GM23248 (cell line): ENCODE measurements around the gene STON2. TPM values are rescaled to one million over a fixed set of nuclear protein-coding genes. Genes with fewer than 3 reads are reported as not detected.
"Not testable (repeated sequence)": the region's sequence is repeated elsewhere in the genome, so short reads cannot be mapped to it uniquely, and the experiment has no call there.

ENCODE experiments used
- DNase-seq: peaks from one replicate; pipeline ENCODE4 v3.0.0-alpha.2; 2015
- H2AFZ ChIP-seq: fragments of 200-600 bp; sonication (generic); 2 replicates; pipeline ENCODE4 v1.6.1; 2016; ENCODE audit warnings: antibody characterized with exemption
- H3F3A ChIP-seq: fragments of 200-600 bp; sonication (generic); 2 replicates; pipeline ENCODE4 v1.6.1; 2016; ENCODE audit warnings: mild to moderate bottlenecking, antibody characterized with exemption, mixed run types; ENCODE audit not compliant: insufficient read depth
- H3K27ac ChIP-seq: fragments of 200-600 bp; sonication (generic); 2 replicates; pipeline ENCODE4 v1.5.1; 2016; ENCODE audit warnings: mild to moderate bottlenecking
- H3K27me3 ChIP-seq: fragments of 200-600 bp; sonication (generic); replicated peaks from 2 replicates; pipeline ENCODE4 v1.6.1; 2016; ENCODE audit warnings: mild to moderate bottlenecking; ENCODE audit not compliant: insufficient read depth
- H3K36me3 ChIP-seq: fragments of 200-600 bp; sonication (generic); 2 replicates; pipeline ENCODE4 v1.6.1; 2016; ENCODE audit warnings: low read depth, mild to moderate bottlenecking
- H3K4me1 ChIP-seq: fragments of 200-600 bp; sonication (generic); 2 replicates; pipeline ENCODE4 v1.6.1; 2016; ENCODE audit warnings: mild to moderate bottlenecking; ENCODE audit not compliant: insufficient read depth
- H3K4me2 ChIP-seq: fragments of 200-600 bp; sonication (generic); one replicate; pipeline ENCODE4 v1.6.1; 2016; ENCODE audit warnings: mild to moderate bottlenecking; ENCODE audit not compliant: unreplicated experiment
- H3K4me3 ChIP-seq: fragments of 200-600 bp; sonication (generic); 2 replicates; pipeline ENCODE4 v1.5.1; 2016; ENCODE audit warnings: mild to moderate bottlenecking
- H3K79me2 ChIP-seq: fragments of 200-600 bp; sonication (generic); 2 replicates; pipeline ENCODE4 v1.6.1; 2016; ENCODE audit warnings: mild to moderate bottlenecking; ENCODE audit not compliant: insufficient read depth
- H3K9ac ChIP-seq: fragments of 200-600 bp; sonication (generic); 2 replicates; pipeline ENCODE4 v1.6.1; 2016; ENCODE audit warnings: mild to moderate bottlenecking
- H3K9me2 ChIP-seq: fragments of 200-600 bp; sonication (generic); 2 replicates; pipeline ENCODE4 v1.6.1; 2016; ENCODE audit warnings: mixed run types, mild to moderate bottlenecking, moderate library complexity; ENCODE audit not compliant: insufficient read depth
- H3K9me3 ChIP-seq: fragments of 200-600 bp; sonication (generic); one replicate; pipeline ENCODE4 v1.6.1; 2017; ENCODE audit warnings: low read depth
- H4K20me1 ChIP-seq: fragments of 200-600 bp; sonication (generic); 2 replicates; pipeline ENCODE4 v1.6.0; 2016; ENCODE audit not compliant: insufficient read depth
- EZH2 ChIP-seq: fragments of 200-600 bp; sonication (generic); IDR thresholded peaks from 2 replicates; pipeline ENCODE4 v1.6.1; 2018; ENCODE audit warnings: antibody characterized with exemption, mild to moderate bottlenecking; ENCODE audit not compliant: insufficient read depth, poor library complexity, severe bottlenecking
- EZH2phosphoT487 ChIP-seq: fragments of 200-600 bp; sonication (generic); IDR thresholded peaks from 2 replicates; pipeline ENCODE4 v1.6.1; 2018; ENCODE audit warnings: antibody characterized with exemption, moderate library complexity, mild to moderate bottlenecking, low read depth; ENCODE audit not compliant: insufficient read depth
- WGBS, 2 experiments: methylation state at CpG; one replicate each; pipeline ENCODE4 v1.1.6; 2015 to 2017; ENCODE audit warnings: low lambda C conversion rate in 2 of 2, low coverage in 1 of 2; ENCODE audit errors: missing lambda C conversion rate in 2 of 2; 5-methylcytosine and 5-hydroxymethylcytosine counted together
- in situ Hi-C: fragments of 300-500 bp; cut with MboI; formaldehyde crosslinking; loops from 2 replicates; pipeline ENCODE4 v1.15.0; 2020
- polyA plus RNA-seq: library from polyadenylated mRNA; unstranded; fragments of >200 nt; fragmentation: Nextera tagmentation; extraction: Ambion mirVana; gene quantifications from 2 replicates; pipeline ENCODE4 v1.2.1, GENCODE V29; 2016
- total RNA-seq: library from RNA; depleted of rRNA; stranded (reverse); fragments of >200 nt; shearing (Covaris generic); gene quantifications from 2 replicates; pipeline ENCODE4 v1.2.3, GENCODE V29; 2014

The STON2 gene
- total and polyA plus RNA-seq, 2 experiments from 2014 or later = 0.14 TPM; not detected in 1

DNA sequence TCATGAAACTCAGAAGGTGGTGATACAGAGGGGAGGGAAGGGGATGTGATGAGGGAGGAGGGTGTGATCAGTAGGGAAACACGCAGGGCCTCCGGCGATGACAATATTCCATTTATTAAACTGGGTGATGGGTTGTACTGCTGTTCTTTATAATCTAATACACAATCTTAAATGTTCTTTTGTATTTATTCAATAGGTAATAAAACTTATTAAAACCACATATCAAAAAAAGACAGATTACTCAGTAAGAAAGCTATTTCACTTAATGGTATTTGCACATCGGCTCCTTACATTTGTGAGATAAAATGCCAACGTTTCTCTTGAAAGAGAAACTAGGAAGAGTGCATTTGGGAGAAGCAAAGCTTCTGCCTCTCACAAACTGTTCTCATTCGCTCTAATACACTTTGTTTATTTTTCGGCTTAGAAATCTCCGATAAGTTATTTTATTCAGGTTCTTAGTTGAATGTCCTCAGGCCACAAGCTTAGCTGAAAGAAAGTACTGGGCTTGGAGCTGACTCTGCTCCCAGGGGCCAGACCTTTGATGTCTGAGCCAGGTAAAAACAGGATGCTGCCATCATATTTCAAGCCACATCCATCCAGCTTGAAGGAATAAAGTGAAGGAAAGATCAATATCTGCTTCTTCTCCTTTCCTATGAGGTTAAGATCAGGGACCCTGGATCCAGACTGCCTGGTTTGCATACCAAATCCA is 17.5 kb downstream of the STON2 start:
- in situ Hi-C loops = no loop called here
- Histone ChIP-seq H3F3A (no peaks in the 10 kb centered on the region), H3K4me2 (no peak overlapping the region), H4K20me1 (no peaks in the 10 kb centered on the region), H3K36me3 (no peaks in the 10 kb centered on the region), H3K4me1 (no peaks in the 10 kb centered on the region), H3K79me2 (no peaks in the 10 kb centered on the region), H3K9me2 (no peaks in the 10 kb centered on the region), H3K27me3 (peaks cover 19% of the 10 kb centered on the region; the same call in 1 of the 2 replicates), H3K9ac (no peak overlapping the region), H3K27ac (no peak overlapping the region), H3K9me3 (no peaks in the 10 kb centered on the region), H3K4me3 (no peak overlapping the region), H2AFZ (no peak overlapping the region)
- no peak for DNase-seq
- WGBS, 2 experiments = 79 to 82% methylated on average over 8 of the region's 8 CpGs
- TF ChIP-seq EZH2phosphoT487 = no peak
- TF ChIP-seq EZH2 = no peak

DNA sequence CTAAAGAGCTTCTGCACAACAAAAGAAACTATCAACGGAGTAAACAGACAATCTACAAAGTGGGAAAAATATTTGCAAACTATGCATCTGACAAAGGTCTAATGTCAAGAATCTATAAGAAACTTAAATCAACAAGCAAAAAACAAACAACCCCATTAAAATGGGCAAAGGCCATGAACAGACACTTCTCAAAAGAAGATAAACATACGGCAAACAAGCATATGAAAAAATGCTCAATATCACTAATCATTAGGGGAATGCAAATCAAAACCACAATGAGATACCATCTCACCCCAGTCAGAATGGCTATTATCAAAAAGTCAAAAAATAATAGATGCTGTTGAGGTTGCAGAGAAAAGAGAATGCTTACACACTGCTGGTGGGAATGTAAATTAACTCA is 20.1 kb downstream of the STON2 start:
- H3K9ac ChIP-seq, H3K27ac ChIP-seq, H3K9me3 ChIP-seq, H3K36me3 ChIP-seq, H3K9me2 ChIP-seq, H3K4me1 ChIP-seq, H4K20me1 ChIP-seq, DNase-seq, H3K4me2 ChIP-seq, in situ Hi-C loops, H3K79me2 ChIP-seq, H3K4me3 ChIP-seq, H2AFZ ChIP-seq, H3F3A ChIP-seq: not testable (repeated sequence)
- 0 out of 2 replicates have a peak, but pooled peaks cover 13% of the 10 kb centered on the region for H3K27me3 ChIP-seq
- 51 to 60% methylated on average over 2 of the region's 2 CpGs for WGBS, 2 experiments

DNA sequence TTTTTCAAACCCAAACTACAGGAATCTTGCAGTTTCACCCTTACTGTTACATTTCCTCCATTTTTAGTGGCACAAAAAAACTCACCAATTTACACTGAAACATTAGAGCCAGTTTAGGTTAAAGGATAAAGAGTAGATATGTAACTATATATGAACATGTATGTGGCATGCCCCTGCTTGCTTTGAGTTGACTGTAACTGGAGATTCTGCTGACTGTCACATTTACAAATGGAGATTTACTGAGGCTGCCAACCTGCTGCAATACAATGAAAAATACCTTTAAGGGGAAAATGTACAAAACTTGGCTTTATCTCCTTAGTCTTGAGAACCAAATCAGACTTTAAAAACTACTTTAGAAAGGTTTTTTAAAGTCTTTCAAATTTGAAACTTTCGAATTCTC is 28.3 kb downstream of the STON2 start:
- no peaks in the 10 kb centered on the region for H3K36me3 ChIP-seq
- H3F3A ChIP-seq = no peaks in the 10 kb centered on the region
- peaks cover 3% of the 10 kb centered on the region; the same call in 1 of the 2 replicates for H3K27me3 ChIP-seq
- no peak overlapping the region for H2AFZ ChIP-seq
- DNase-seq = no peak
- H3K9me2 ChIP-seq = no peaks in the 10 kb centered on the region
- H3K4me2 ChIP-seq = no peak overlapping the region
- in situ Hi-C loops = no loop called here
- no peak overlapping the region for H3K27ac ChIP-seq
- no peaks in the 10 kb centered on the region for H3K4me1 ChIP-seq
- H3K4me3 ChIP-seq = no peak overlapping the region
- H3K79me2 ChIP-seq = no peaks in the 10 kb centered on the region
- no peak overlapping the region for H3K9ac ChIP-seq
- TF ChIP-seq EZH2 = no peak
- TF ChIP-seq EZH2phosphoT487 = no peak
- no peaks in the 10 kb centered on the region for H4K20me1 ChIP-seq
- no peaks in the 10 kb centered on the region for H3K9me3 ChIP-seq
- whole genome bisulfite sequencing, 2 experiments = 25 to 29% methylated on average over 1 of the region's 1 CpG

DNA sequence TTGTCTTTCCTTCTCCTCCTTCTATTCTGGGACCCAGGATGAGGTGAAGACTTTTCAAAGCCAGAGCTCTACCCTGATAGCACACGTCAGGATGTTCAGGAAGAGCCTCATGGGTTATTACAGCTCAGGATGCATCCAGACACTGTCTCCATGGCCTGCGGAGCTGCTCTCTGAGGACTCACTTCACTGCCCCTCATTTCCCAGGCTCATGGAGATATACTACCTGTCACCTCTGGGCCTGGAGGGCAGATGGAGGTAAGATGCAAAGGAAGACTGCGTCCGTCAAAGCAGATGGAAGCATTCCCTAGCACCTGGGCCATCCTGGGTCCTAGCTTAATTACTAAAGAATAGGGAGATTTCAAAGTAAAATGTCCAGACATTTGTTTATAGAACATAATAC is 32.6 kb downstream of the STON2 start:
- Histone ChIP-seq H3K79me2 (no peaks in the 10 kb centered on the region), H3K36me3 (no peaks in the 10 kb centered on the region), H3K27ac (no peak overlapping the region), H3K4me2 (no peak overlapping the region), H2AFZ (no peak overlapping the region), H3K9ac (no peak overlapping the region), H3K4me3 (no peak overlapping the region), H3F3A (no peaks in the 10 kb centered on the region), H3K4me1 (no peaks in the 10 kb centered on the region), H4K20me1 (no peaks in the 10 kb centered on the region), H3K27me3 (peaks cover 5% of the 10 kb centered on the region; the same call in 1 of the 2 replicates), H3K9me2 (no peaks in the 10 kb centered on the region), H3K9me3 (no peaks in the 10 kb centered on the region)
- 53 to 54% methylated on average over 4 of the region's 4 CpGs for WGBS, 2 experiments
- TF ChIP-seq EZH2phosphoT487 (no peak), EZH2 (no peak)
- in situ Hi-C loops = no loop called here
- no peak for DNase-seq
